ENCODE data around the gene BMPR1B. TPM values are rescaled to one million over a fixed set of nuclear protein-coding genes. Genes with fewer than 3 reads are reported as not detected.

BMPR1B gene
- total and polyA plus RNA-seq, 2 donors (not counting 1 experiment from before 2014, with no cell fraction given) = not detected

DNA sequence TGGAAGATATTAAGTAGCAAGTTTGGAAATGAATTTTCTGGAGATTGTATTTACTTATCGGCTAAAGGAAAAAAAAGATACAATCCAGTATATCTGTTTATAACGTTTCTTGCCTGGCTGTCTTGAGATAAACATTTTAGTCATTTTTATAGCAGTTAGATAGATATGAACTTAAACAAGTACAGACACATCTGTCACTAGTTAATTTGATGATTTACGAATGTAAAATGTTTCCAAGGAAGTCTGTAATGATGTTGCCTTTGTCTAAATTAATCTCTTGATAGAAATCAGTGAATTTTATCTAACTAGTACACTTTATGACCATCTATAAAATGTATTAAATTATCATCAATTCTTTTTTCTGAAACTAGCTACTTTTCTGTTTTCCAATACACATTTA, 5.7 kb downstream of the BMPR1B start:
- no peak overlapping the region for H3K27ac Mint-ChIP-seq
- no peaks in the 10 kb centered on the region for H3K9me3 ChIP-seq (ENCODE audit: control extremely low read depth in 1 of 3, control insufficient read depth in 2 of 3, insufficient read depth in 1 of 3, low read length in 2 of 3)

DNA sequence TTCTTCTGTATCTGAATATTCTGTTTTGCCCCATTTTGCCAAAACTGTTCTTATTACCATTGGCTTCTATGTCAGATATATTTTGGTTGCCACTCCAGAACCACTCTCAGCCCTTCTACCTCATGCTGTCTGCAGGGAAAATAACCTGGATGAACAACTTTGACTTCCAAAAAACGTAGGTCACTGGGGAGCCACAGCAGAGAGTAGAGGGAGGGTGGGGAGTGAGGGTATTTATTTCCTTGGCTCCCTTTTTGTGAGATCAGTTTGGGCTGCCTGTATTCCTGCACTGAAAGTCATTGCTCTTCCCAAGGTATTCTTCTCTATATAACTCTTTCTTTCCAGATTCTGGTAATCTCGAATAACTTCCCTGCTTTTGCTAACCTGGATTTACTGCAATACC, 6.3 kb downstream of the BMPR1B start:
- peaks cover 25% of the 10 kb centered on the region for H3K27me3 Mint-ChIP-seq
- Histone ChIP-seq H3K27me3 (replicated peaks in 1 of 4; ENCODE audit: control extremely low read depth in 1 of 4, control insufficient read depth in 3 of 4, insufficient read depth in 4 of 4, low read length in 3 of 4) (peaks cover 0 to 8% (median under 1%) of the 10 kb centered on the region in 4 experiments), H3K4me3 (ENCODE audit: control extremely low read depth in 1 of 5, extremely low read depth in 1 of 5, insufficient read depth in 1 of 5, low read depth in 2 of 5, low read length in 4 of 5) (no peak overlapping the region), H3K4me2 (replicated peaks; ENCODE audit: low read depth, low read length, poor library complexity, severe bottlenecking) (no peak overlapping the region), H3K79me2 (ENCODE audit: control insufficient read depth, insufficient read depth, low read length) (no peaks in the 10 kb centered on the region), H3K9ac (ENCODE audit: low read length) (no peak overlapping the region), H3K9me3 (ENCODE audit: control extremely low read depth in 1 of 3, control insufficient read depth in 2 of 3, insufficient read depth in 1 of 3, low read length in 2 of 3) (no peaks in the 10 kb centered on the region), H3K27ac (ENCODE audit: low read length in 2 of 2) (no peak overlapping the region), H4K20me1 (ENCODE audit: control insufficient read depth, insufficient read depth, low read length, poor library complexity, severe bottlenecking) (no peaks in the 10 kb centered on the region), H2AFZ (ENCODE audit: insufficient read depth, low read depth, low read length, poor library complexity, severe bottlenecking) (no peak overlapping the region), H3K4me1 (ENCODE audit: control insufficient read depth in 2 of 2, insufficient read depth in 2 of 2, low read length in 2 of 2) (no peaks in the 10 kb centered on the region), H3K36me3 (replicated peaks in 1 of 2; ENCODE audit: control extremely low read depth in 1 of 2, control insufficient read depth in 1 of 2, extremely low read depth in 1 of 2, insufficient read depth in 2 of 2, low read length in 1 of 2) (no peaks in the 10 kb centered on the region)
- no peaks in the 10 kb centered on the region for H3K4me1 Mint-ChIP-seq
- 83% methylated on average over 1 of the region's 2 CpGs for WGBS (ENCODE audit: insufficient coverage)
- intact Hi-C loops (cut with micrococcal nuclease) = no loop called here
- H3K27ac Mint-ChIP-seq = no peak overlapping the region
- no peak overlapping the region for H3K4me3 Mint-ChIP-seq
- ATAC-seq (ENCODE audit: low read depth) (no peak), DNase-seq (no peak)
- CTCF ChIA-PET = no interaction called here
- POLR2A ChIA-PET = no interaction called here
- TF ChIP-seq, protein P1, sequence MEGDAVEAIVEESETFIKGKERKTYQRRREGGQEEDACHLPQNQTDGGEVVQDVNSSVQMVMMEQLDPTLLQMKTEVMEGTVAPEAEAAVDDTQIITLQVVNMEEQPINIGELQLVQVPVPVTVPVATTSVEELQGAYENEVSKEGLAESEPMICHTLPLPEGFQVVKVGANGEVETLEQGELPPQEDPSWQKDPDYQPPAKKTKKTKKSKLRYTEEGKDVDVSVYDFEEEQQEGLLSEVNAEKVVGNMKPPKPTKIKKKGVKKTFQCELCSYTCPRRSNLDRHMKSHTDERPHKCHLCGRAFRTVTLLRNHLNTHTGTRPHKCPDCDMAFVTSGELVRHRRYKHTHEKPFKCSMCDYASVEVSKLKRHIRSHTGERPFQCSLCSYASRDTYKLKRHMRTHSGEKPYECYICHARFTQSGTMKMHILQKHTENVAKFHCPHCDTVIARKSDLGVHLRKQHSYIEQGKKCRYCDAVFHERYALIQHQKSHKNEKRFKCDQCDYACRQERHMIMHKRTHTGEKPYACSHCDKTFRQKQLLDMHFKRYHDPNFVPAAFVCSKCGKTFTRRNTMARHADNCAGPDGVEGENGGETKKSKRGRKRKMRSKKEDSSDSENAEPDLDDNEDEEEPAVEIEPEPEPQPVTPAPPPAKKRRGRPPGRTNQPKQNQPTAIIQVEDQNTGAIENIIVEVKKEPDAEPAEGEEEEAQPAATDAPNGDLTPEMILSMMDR (IDR thresholded peaks at IDR 0.05) = no peak
- no peak for TF ChIP-seq EZH2 (IDR thresholded peaks at IDR 0.05; ENCODE audit: borderline replicate concordance, insufficient read depth, low read depth, low read length, poor library complexity, severe bottlenecking)
- no peaks in the 10 kb centered on the region for H3K9me3 Mint-ChIP-seq (ENCODE audit: insufficient read depth)

More for the DNA sequence above, 5.7 kb downstream of the BMPR1B start:
- CTCF ChIA-PET = no interaction called here
- H3K9me3 Mint-ChIP-seq (ENCODE audit: insufficient read depth) = no peaks in the 10 kb centered on the region
- POLR2A ChIA-PET = no interaction called here
- H3K36me3 ChIP-seq (replicated peaks in 1 of 2; ENCODE audit: control extremely low read depth in 1 of 2, control insufficient read depth in 1 of 2, extremely low read depth in 1 of 2, insufficient read depth in 2 of 2, low read length in 1 of 2) = no peaks in the 10 kb centered on the region
- peaks cover 0 to 4% of the 10 kb centered on the region in 2 donors for H3K4me1 ChIP-seq (ENCODE audit: control insufficient read depth in 2 of 2, insufficient read depth in 2 of 2, low read length in 2 of 2)
- H3K4me3 Mint-ChIP-seq = no peak overlapping the region
- no peak for TF ChIP-seq EZH2 (IDR thresholded peaks at IDR 0.05; ENCODE audit: borderline replicate concordance, insufficient read depth, low read depth, low read length, poor library complexity, severe bottlenecking)
- TF ChIP-seq, protein P1 (IDR thresholded peaks at IDR 0.05) = no peak
- peaks cover 0 to 13% (median 5%) of the 10 kb centered on the region in 4 experiments for H3K27me3 ChIP-seq (replicated peaks in 1 of 4; ENCODE audit: control extremely low read depth in 1 of 4, control insufficient read depth in 3 of 4, insufficient read depth in 4 of 4, low read length in 3 of 4)
- no peaks in the 10 kb centered on the region for H4K20me1 ChIP-seq (ENCODE audit: control insufficient read depth, insufficient read depth, low read length, poor library complexity, severe bottlenecking)
- ATAC-seq (ENCODE audit: low read depth) = no peak
- intact Hi-C loops (cut with micrococcal nuclease) = no loop called here
- peaks cover 5% of the 10 kb centered on the region for H3K4me1 Mint-ChIP-seq
- no peak overlapping the region for H2AFZ ChIP-seq (ENCODE audit: insufficient read depth, low read depth, low read length, poor library complexity, severe bottlenecking)
- H3K27ac ChIP-seq (ENCODE audit: low read length in 2 of 2) = no peak overlapping the region
- no peaks in the 10 kb centered on the region for H3K79me2 ChIP-seq (ENCODE audit: control insufficient read depth, insufficient read depth, low read length)
- H3K27me3 Mint-ChIP-seq = peaks cover 31% of the 10 kb centered on the region
- no CpG with 5 or more reads among the region's 3 CpGs for WGBS (ENCODE audit: insufficient coverage)
- H3K9ac ChIP-seq (ENCODE audit: low read length) = no peak overlapping the region
- H3K4me3 ChIP-seq (ENCODE audit: control extremely low read depth in 1 of 5, extremely low read depth in 1 of 5, insufficient read depth in 1 of 5, low read depth in 2 of 5, low read length in 4 of 5) = no peak overlapping the region
- DNase-seq = no peak
- no peak overlapping the region for H3K4me2 ChIP-seq (replicated peaks; ENCODE audit: low read depth, low read length, poor library complexity, severe bottlenecking)
